A549 (cell line): ENCODE data around the gene ARL4A.

Experiments
- CTCF ChIP-seq: fragments of >200 bp; sonication (Bioruptor Twin); formaldehyde crosslinking; IDR thresholded peaks from 3 replicates; pipeline ENCODE4 v1.5.1; 2016
- JUNB ChIP-seq: fragments of >200 bp; sonication (Bioruptor Twin); formaldehyde crosslinking; IDR thresholded peaks from 2 replicates; pipeline ENCODE4 v1.6.1; 2016

- TF ChIP-seq JUNB (no peak), CTCF (no peak)
Observed at GRCh38 chr7:12648704-12649261, 38.6 kb upstream of the ARL4A start.
